GM19395 (cell line): ENCODE data around the gene LRCH4.
A peak's percentile ranks its signal among the peaks of the same experiment; 100 is the strongest.
"Not testable (repeated sequence)": the region's sequence is repeated elsewhere in the genome, so short reads cannot be mapped to it uniquely, and the experiment has no call there.

Source experiments
- ATAC-seq: cut with Tn5 transposase; IDR thresholded peaks from one replicate; pipeline ENCODE4 v1.9.1; 2021; ENCODE audit warnings: mild to moderate bottlenecking, moderate library complexity; ENCODE audit not compliant: unreplicated experiment

The LRCH4 gene

GRCh38 chr7:100546129-100546925 is 39.6 kb downstream of the LRCH4 start:
- peak; percentile 42 for ATAC-seq

- peak; percentile 53 for ATAC-seq
Observed at GRCh38 chr7:100545360-100546128, 40.4 kb downstream of the LRCH4 start.

GRCh38 chr7:100544967-100545359 is 41.0 kb downstream of the LRCH4 start:
- ATAC-seq, result no peak

- no peak for ATAC-seq
Observed at GRCh38 chr7:100544386-100544785, 41.5 kb downstream of the LRCH4 start.

GRCh38 chr7:100543586-100543985 is 42.3 kb downstream of the LRCH4 start:
- no peak for ATAC-seq

- ATAC-seq, result not testable (repeated sequence)
Observed at GRCh38 chr7:100541309-100541708, 44.6 kb downstream of the LRCH4 start.

GRCh38 chr7:100540073-100540723 is 45.7 kb downstream of the LRCH4 start:
- no peak for ATAC-seq

GRCh38 chr7:100539436-100540006 is 46.4 kb downstream of the LRCH4 start:
- ATAC-seq, result no peak

- ATAC-seq, result peak; percentile 93
Observed at GRCh38 chr7:100538654-100539435, 47.1 kb downstream of the LRCH4 start, which contains the start of gene AGFG2. Gene AGFG2 (plus strand): TSS chr7:100539203. CDS start chr7:100539347, 144 bp downstream.

GRCh38 chr7:100538348-100538653 is 47.6 kb downstream of the LRCH4 start:
- no peak for ATAC-seq

GRCh38 chr7:100536695-100537094 is 49.2 kb downstream of the LRCH4 start:
- not testable (repeated sequence) for ATAC-seq

- not testable (repeated sequence) for ATAC-seq
Observed at GRCh38 chr7:100535982-100536381, 49.9 kb downstream of the LRCH4 start.

- ATAC-seq, result no peak
Observed at GRCh38 chr7:100532165-100533022, 53.5 kb downstream of the LRCH4 start.

- not testable (repeated sequence) for ATAC-seq
Observed at GRCh38 chr7:100528108-100528866, 57.6 kb downstream of the LRCH4 start.
